Osteoblast (primary cell): Measurements from ENCODE around the gene ARPC1B. TPM values are rescaled to one million over a fixed set of nuclear protein-coding genes. Genes with fewer than 3 reads are reported as not detected.

Source experiments
- DNase-seq: peaks from one replicate; pipeline ENCODE4 v3.0.0; 2011; ENCODE audit warnings: low spot score, mixed read lengths; ENCODE audit not compliant: insufficient read length; ENCODE audit errors: missing footprints
- H2AFZ ChIP-seq: 2 replicates; pipeline ENCODE4 v1.6.0; 2011; ENCODE audit warnings: mild to moderate bottlenecking, low read length
- H3K27ac ChIP-seq: 2 replicates; pipeline ENCODE4 v1.5.1; 2011; ENCODE audit warnings: mild to moderate bottlenecking, low read depth, low read length, moderate library complexity
- H3K27me3 ChIP-seq: 2 replicates; pipeline ENCODE4 v1.6.0; 2012; ENCODE audit warnings: mild to moderate bottlenecking, control low read depth, inconsistent platforms, low read length, moderate library complexity; ENCODE audit not compliant: insufficient read depth
- H3K36me3 ChIP-seq: 2 replicates; pipeline ENCODE4 v1.5.1; 2011; ENCODE audit warnings: mild to moderate bottlenecking, low read length, control low read depth, moderate library complexity; ENCODE audit not compliant: insufficient read depth
- H3K4me1 ChIP-seq: 2 replicates; pipeline ENCODE4 v1.5.1; 2011; ENCODE audit warnings: mild to moderate bottlenecking, low read length, control low read depth, moderate library complexity; ENCODE audit not compliant: insufficient read depth
- H3K4me2 ChIP-seq: 2 replicates; pipeline ENCODE4 v1.6.0; 2011; ENCODE audit warnings: mild to moderate bottlenecking, low read length; ENCODE audit not compliant: insufficient read depth
- H3K4me3 ChIP-seq: fragments of 200-600 bp; sonication (generic); 3 replicates; pipeline ENCODE4 v1.5.1; 2012; ENCODE audit warnings: mild to moderate bottlenecking, low read length, inconsistent platforms; ENCODE audit not compliant: insufficient read depth
- H3K79me2 ChIP-seq: 2 replicates; pipeline ENCODE4 v1.6.0; 2012; ENCODE audit warnings: mild to moderate bottlenecking, low read length, control low read depth, inconsistent platforms; ENCODE audit not compliant: insufficient read depth
- H3K9me3 ChIP-seq: 2 replicates; pipeline ENCODE4 v1.5.1; 2011; ENCODE audit warnings: low read depth, low read length, control low read depth
- H4K20me1 ChIP-seq: 2 replicates; pipeline ENCODE4 v1.6.0; 2012; ENCODE audit warnings: mild to moderate bottlenecking, low read length, control low read depth; ENCODE audit not compliant: insufficient read depth
- total RNA-seq: library from RNA; depleted of rRNA; stranded (reverse); fragments of >200 nt; gene quantifications from 2 replicates; pipeline ENCODE4 v1.2.3, GENCODE V29; 2012
- TF ChIP-seq, protein P1 (sequence below): IDR thresholded peaks from 2 replicates; pipeline ENCODE4 v1.5.1; 2011; ENCODE audit warnings: mild to moderate bottlenecking, low read depth, low read length, moderate library complexity; ENCODE audit errors: extremely low read depth

ARPC1B gene
- total RNA-seq, 1 donor = 273 TPM

DNA sequence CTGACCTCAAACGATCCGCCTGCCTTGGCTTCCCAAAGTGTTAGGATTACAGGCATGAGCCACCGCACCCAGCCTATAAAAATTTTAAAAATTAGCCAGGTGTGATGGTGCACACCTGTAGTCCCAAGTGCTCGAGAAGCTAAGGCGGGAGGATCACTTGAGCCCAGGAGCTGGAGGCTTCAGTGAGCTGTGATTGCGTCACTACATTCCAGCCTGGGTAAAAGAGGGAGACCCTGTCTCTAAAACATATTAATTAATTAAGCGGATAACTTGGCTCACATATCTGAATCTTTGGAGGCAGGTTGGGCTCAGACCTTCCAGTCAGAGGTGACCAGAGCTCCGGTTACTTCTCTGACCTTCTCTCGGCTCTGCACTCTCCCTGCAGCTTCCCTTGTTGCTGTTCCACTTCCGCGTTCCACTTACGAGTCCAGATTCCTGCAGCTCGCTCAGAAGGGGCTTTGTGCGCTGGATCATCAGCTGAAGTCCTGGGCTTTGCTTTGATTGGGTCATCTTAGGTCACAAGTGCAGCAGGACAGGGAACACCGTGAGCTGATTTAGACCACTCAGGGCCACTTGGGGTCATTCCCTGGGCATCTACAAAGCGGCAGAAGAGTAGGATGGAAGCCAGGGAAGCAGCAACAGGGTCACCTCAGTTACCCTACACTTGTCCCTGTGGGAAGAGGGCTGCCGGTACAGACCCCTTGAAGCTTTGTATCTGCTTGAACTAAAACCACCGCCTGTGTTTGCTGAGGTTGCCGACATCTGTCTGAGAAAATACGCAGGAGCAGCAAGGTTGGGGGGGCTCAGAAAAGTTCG is 2.0 kb upstream of the ARPC1B start:
- Histone ChIP-seq H4K20me1 (peaks cover 8% of the 10 kb centered on the region), H3K4me3 (peak overlapping the region; percentile 20), H3K27ac (no peak overlapping the region), H3K4me2 (peak overlapping the region; percentile 73), H3K4me1 (peaks cover 12% of the 10 kb centered on the region), H3K27me3 (no peaks in the 10 kb centered on the region), H3K79me2 (peaks cover 26% of the 10 kb centered on the region), H3K36me3 (no peaks in the 10 kb centered on the region), H3K9me3 (no peaks in the 10 kb centered on the region), H2AFZ (peak overlapping the region; percentile 68)
- TF ChIP-seq, protein P1, sequence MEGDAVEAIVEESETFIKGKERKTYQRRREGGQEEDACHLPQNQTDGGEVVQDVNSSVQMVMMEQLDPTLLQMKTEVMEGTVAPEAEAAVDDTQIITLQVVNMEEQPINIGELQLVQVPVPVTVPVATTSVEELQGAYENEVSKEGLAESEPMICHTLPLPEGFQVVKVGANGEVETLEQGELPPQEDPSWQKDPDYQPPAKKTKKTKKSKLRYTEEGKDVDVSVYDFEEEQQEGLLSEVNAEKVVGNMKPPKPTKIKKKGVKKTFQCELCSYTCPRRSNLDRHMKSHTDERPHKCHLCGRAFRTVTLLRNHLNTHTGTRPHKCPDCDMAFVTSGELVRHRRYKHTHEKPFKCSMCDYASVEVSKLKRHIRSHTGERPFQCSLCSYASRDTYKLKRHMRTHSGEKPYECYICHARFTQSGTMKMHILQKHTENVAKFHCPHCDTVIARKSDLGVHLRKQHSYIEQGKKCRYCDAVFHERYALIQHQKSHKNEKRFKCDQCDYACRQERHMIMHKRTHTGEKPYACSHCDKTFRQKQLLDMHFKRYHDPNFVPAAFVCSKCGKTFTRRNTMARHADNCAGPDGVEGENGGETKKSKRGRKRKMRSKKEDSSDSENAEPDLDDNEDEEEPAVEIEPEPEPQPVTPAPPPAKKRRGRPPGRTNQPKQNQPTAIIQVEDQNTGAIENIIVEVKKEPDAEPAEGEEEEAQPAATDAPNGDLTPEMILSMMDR = no peak
- peak; percentile 88 for DNase-seq

DNA sequence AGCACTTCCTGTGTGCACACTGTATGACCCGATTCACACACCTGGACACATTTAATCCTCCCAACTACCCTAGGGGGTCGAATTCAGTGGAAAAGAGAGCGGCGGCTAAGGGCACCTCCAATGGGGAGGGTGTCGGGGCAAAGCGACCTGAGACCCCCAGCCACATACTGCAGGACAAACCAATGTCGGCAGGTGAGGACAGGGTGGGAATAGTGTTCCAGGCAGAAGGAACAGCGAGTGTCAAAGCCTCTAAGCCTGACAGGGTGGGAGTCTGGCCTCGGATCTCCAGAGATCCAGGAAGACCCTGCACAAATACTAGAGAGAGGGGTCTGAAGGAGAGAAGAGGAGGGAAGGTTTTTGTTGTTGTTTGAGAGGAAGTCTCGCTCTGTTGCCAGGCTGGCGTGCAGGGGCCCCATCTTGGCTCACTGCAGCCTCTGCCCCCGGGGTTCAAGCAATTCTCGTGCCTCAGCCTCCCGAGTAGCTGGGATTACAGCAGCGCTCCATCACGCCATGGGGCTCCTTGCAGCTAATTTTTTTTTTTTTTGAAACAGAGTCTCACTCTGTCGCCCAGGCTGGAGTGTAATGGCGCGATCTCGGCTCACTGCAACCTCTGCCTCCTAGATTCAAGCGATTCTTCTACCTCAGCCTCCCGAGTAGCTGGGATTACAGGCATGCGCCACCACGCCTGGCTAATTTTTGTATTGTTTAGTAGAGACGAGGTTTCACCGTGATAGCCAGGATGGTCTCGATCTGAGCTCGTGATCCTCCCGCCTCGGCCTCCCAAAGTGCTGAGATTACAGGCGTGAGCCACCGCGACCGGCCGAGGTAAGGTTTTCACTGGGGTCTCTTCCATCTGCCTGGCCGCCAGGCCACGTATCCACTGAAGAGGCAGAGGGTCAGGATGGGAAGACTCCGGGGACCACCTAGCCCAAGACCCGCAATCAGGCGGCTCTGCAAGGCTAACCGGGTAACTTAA is 1.2 kb upstream of the ARPC1B start:
- H3K27me3 ChIP-seq = no peaks in the 10 kb centered on the region
- peak overlapping the region; percentile 86 for H3K4me2 ChIP-seq
- no peak overlapping the region for H2AFZ ChIP-seq
- H4K20me1 ChIP-seq = peaks cover 8% of the 10 kb centered on the region
- peaks cover 32% of the 10 kb centered on the region for H3K79me2 ChIP-seq
- H3K4me3 ChIP-seq = peak overlapping the region; percentile 76
- TF ChIP-seq, protein P1 = no peak
- peaks cover 6% of the 10 kb centered on the region for H3K36me3 ChIP-seq
- peaks cover 12% of the 10 kb centered on the region for H3K4me1 ChIP-seq
- H3K27ac ChIP-seq = no peak overlapping the region
- no peaks in the 10 kb centered on the region for H3K9me3 ChIP-seq
- no peak for DNase-seq

DNA sequence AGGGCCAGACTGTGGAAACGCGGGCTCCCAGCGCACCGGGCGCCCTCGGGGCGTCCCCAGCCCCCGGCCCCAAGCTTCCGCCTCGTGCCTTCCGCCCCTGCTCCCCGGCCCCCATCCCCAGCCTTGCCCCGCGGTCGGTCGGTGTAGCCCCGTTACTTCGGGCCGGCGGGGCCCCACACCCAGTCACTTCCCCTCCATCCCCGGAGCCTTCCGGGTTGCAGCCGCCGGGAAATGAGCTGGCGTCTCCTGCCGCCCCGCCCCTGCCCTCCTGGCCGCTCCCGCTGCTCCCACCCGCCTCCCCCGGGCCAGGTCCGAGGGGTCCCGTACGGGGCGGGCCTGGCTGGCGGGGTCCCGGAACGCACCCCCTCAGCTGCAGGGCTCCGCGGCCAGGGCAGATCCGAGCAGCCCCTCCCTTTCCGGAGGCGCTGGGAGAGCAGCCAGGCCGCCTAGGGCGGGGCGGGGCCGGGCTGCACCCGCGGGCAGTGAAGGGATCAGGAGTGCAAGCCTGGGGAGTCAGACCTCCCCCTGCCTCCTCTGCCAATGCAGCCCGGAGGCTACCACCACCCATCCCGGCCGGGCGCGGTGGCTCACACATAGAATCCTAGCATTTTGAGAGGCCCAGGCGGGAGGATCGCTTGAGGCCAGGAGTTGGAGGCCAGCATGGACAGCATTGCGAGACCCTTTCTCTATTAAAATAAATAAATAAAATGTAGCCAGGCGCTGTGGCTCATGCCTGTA is 709 bp downstream of the ARPC1B start:
- Histone ChIP-seq H3K36me3 (peaks cover 6% of the 10 kb centered on the region), H3K79me2 (peaks cover 37% of the 10 kb centered on the region), H3K4me1 (peaks cover 25% of the 10 kb centered on the region), H4K20me1 (peaks cover 22% of the 10 kb centered on the region), H3K9me3 (no peaks in the 10 kb centered on the region), H3K4me2 (peak overlapping the region; percentile 78), H2AFZ (no peak overlapping the region), H3K4me3 (peak overlapping the region; percentile 76), H3K27ac (peak overlapping the region; percentile 37), H3K27me3 (no peaks in the 10 kb centered on the region)
- DNase-seq = peak; percentile 97
- TF ChIP-seq, protein P1 = no peak
